Measurements from ENCODE around the gene KATNAL2.

- TF ChIP-seq POLR2AphosphoS5 (IDR thresholded peaks at IDR 0.05; ENCODE audit: borderline replicate concordance, low read depth, low read length) (no peak), EZH2 (IDR thresholded peaks at IDR 0.05) (no peak)
Measured at GRCh38 chr18:46939998-46940571, 22.7 kb downstream of the KATNAL2 start.
